Mucosa of descending colon (tissue), 3 donors: Measurements from ENCODE around the gene NKAIN2. TPM values are rescaled to one million over a fixed set of nuclear protein-coding genes. Genes with fewer than 3 reads are reported as not detected.

Experiments used
- ATAC-seq: fragments of 200-7000 bp; cut with Tn5 transposase; one replicate; pipeline ENCODE4 v1.9.1; 2020; ENCODE audit warnings: mild to moderate bottlenecking, moderate library complexity
- DNase-seq, 3 donors: peaks; one replicate each; pipeline ENCODE4 v3.0.0-alpha.2; 2020
- H3K36me3 ChIP-seq: fragments of 200-600 bp; one replicate; pipeline ENCODE4 v1.8.0; 2021; ENCODE audit warnings: low read depth, mild to moderate bottlenecking
- H3K4me1 ChIP-seq: fragments of 200-600 bp; one replicate; pipeline ENCODE4 v1.8.0; 2021; ENCODE audit warnings: low read depth, mild to moderate bottlenecking
- H3K4me3 ChIP-seq: fragments of 200-600 bp; one replicate; pipeline ENCODE4 v1.8.0; 2021; ENCODE audit warnings: mild to moderate bottlenecking
- H3K9me3 ChIP-seq: fragments of 200-600 bp; one replicate; pipeline ENCODE4 v1.8.0; 2021; ENCODE audit warnings: mild to moderate bottlenecking
- intact Hi-C, 2 donors: fragments of 100-400 bp; cut with DNase I in 1 of 2; cut with micrococcal nuclease in 1 of 2; formaldehyde crosslinking; loops; one replicate each; pipeline versions ENCODE4 v1.11.0 to v1.11.1; 2022; cut with DNase I, micrococcal nuclease
- total RNA-seq, 3 donors: library from RNA; stranded (reverse); fragmentation: NEBNext Ultra II Directional in 2 of 3; extraction: Animal tissue kit (Norgen Biotek cat#: 25700) in 2 of 3; gene quantifications; one replicate each; pipeline versions ENCODE4 v1.2.1 to v1.2.4, GENCODE V29; 2021 to 2023
- TF ChIP-seq, protein P1 (sequence below): fragments of 200-600 bp; IDR thresholded peaks from one replicate; pipeline ENCODE4 v1.8.0; 2022; ENCODE audit warnings: antibody characterized with exemption, mild to moderate bottlenecking
- donor health status: DM: no; HTN: no; CAD: no; lungs with moderate emphysema.
- donor health status: DM: no; HTN: no; CAD: no.
- donor health status: DM: no; HTN: yes; CAD: no.

NKAIN2 gene
- total RNA-seq, 3 donors from 2014 or later = 0.34 to 4.7 (median 0.69) TPM

- Histone ChIP-seq H3K4me3 (no peak overlapping the region), H3K36me3 (no peaks in the 10 kb centered on the region), H3K4me1 (no peaks in the 10 kb centered on the region), H3K9me3 (no peaks in the 10 kb centered on the region)
- no peak for ATAC-seq
- intact Hi-C loops = no loop called here
- TF ChIP-seq, protein P1, sequence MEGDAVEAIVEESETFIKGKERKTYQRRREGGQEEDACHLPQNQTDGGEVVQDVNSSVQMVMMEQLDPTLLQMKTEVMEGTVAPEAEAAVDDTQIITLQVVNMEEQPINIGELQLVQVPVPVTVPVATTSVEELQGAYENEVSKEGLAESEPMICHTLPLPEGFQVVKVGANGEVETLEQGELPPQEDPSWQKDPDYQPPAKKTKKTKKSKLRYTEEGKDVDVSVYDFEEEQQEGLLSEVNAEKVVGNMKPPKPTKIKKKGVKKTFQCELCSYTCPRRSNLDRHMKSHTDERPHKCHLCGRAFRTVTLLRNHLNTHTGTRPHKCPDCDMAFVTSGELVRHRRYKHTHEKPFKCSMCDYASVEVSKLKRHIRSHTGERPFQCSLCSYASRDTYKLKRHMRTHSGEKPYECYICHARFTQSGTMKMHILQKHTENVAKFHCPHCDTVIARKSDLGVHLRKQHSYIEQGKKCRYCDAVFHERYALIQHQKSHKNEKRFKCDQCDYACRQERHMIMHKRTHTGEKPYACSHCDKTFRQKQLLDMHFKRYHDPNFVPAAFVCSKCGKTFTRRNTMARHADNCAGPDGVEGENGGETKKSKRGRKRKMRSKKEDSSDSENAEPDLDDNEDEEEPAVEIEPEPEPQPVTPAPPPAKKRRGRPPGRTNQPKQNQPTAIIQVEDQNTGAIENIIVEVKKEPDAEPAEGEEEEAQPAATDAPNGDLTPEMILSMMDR = no peak
- DNase-seq = no peak
Observed at GRCh38 chr6:124567401-124567800, 763.7 kb downstream of the NKAIN2 start.

- intact Hi-C loops = loop anchor here in 1 of 2 donors (10.0 kb wide), 1 partner anchor 309 kb away; no protein-coding TSS in a partner anchor
- no peaks in the 10 kb centered on the region for H3K36me3 ChIP-seq
- no peaks in the 10 kb centered on the region for H3K9me3 ChIP-seq
- ATAC-seq (no peak), DNase-seq (no peak)
- H3K4me3 ChIP-seq = no peak overlapping the region
- TF ChIP-seq, protein P1 = no peak
- no peaks in the 10 kb centered on the region for H3K4me1 ChIP-seq
Observed at GRCh38 chr6:124573953-124574352, 770.3 kb downstream of the NKAIN2 start.

- Histone ChIP-seq H3K9me3 (no peaks in the 10 kb centered on the region), H3K36me3 (no peaks in the 10 kb centered on the region), H3K4me1 (no peaks in the 10 kb centered on the region), H3K4me3 (no peak overlapping the region)
- DNase-seq = no peak
- ATAC-seq = no peak
- TF ChIP-seq, protein P1 = no peak
- intact Hi-C loops = loop anchor here in 1 of 2 donors (10.0 kb wide), 1 partner anchor 313 kb away; no protein-coding TSS in a partner anchor
Observed at GRCh38 chr6:124577734-124578281, 774.1 kb downstream of the NKAIN2 start.

DNA sequence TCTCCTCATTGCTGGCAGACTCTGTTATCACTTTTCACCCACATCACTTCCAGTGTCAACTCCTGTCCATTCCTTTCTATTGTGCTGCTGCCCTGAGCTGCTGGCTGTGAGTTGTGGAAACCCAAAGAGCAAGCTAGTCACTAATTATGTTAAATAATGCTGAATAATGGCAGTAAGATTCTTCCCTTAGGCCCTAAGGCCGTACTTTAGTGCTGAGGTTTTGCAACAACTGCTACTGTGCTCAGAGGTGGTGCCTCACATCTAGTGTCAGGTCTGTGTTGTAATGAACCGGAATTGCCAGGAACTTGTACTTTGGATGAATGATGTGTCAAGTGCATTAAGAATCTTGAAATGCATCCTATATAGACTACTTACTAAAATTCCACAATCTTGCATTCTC, 786.3 kb downstream of the NKAIN2 start:
- no peaks in the 10 kb centered on the region for H3K9me3 ChIP-seq
- TF ChIP-seq, protein P1 = no peak
- no peak for ATAC-seq
- intact Hi-C loops = no loop called here
- H3K36me3 ChIP-seq = no peaks in the 10 kb centered on the region
- H3K4me1 ChIP-seq = no peaks in the 10 kb centered on the region
- no peak for DNase-seq
- no peak overlapping the region for H3K4me3 ChIP-seq

GRCh38 chr6:124599656-124600055, 796.0 kb downstream of the NKAIN2 start:
- TF ChIP-seq, protein P1 = no peak
- intact Hi-C loops = no loop called here
- H3K36me3 ChIP-seq = no peaks in the 10 kb centered on the region
- H3K4me1 ChIP-seq = no peaks in the 10 kb centered on the region
- ATAC-seq = no peak
- H3K4me3 ChIP-seq = no peak overlapping the region
- no peak for DNase-seq
- H3K9me3 ChIP-seq = no peaks in the 10 kb centered on the region

GRCh38 chr6:124604719-124605118, 801.1 kb downstream of the NKAIN2 start:
- H3K9me3 ChIP-seq = no peaks in the 10 kb centered on the region
- TF ChIP-seq, protein P1 = no peak
- ATAC-seq (no peak), DNase-seq (no peak)
- H3K4me1 ChIP-seq = no peaks in the 10 kb centered on the region
- no peak overlapping the region for H3K4me3 ChIP-seq
- H3K36me3 ChIP-seq = no peaks in the 10 kb centered on the region
- intact Hi-C loops = no loop called here
